B cell (primary cell): ENCODE data around the gene ANKRA2.

Experiments used
- EZH2 ChIP-seq: IDR thresholded peaks from 2 replicates; pipeline ENCODE4 v1.6.1; 2012; ENCODE audit warnings: borderline replicate concordance, low read depth, mild to moderate bottlenecking, moderate library complexity, low read length; ENCODE audit not compliant: insufficient read depth, poor library complexity, severe bottlenecking
- TF ChIP-seq, protein P1 (sequence below): fragments of 200-600 bp; IDR thresholded peaks from one replicate; pipeline ENCODE4 v1.8.0; 2022; ENCODE audit warnings: antibody characterized with exemption, mild to moderate bottlenecking

DNA sequence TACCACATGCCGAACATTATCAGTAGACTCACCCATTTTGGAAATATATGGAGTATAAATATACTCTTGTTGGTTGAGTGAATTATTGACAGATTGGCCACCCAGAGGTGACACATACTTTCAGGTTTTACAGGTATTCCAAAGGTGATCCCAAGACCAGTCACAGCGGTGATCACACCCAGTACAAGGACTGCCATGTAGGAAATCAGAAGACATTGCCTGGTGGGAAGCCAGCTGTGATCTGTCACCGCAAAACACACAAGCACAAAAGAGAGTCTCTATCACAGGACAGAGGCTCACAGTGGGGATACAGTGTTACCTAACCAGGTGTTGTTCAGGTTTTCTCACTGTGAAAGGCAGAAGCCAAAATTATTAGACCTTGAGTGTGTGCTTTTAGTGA is 51.4 kb downstream of the ANKRA2 start:
- TF ChIP-seq, protein P1, sequence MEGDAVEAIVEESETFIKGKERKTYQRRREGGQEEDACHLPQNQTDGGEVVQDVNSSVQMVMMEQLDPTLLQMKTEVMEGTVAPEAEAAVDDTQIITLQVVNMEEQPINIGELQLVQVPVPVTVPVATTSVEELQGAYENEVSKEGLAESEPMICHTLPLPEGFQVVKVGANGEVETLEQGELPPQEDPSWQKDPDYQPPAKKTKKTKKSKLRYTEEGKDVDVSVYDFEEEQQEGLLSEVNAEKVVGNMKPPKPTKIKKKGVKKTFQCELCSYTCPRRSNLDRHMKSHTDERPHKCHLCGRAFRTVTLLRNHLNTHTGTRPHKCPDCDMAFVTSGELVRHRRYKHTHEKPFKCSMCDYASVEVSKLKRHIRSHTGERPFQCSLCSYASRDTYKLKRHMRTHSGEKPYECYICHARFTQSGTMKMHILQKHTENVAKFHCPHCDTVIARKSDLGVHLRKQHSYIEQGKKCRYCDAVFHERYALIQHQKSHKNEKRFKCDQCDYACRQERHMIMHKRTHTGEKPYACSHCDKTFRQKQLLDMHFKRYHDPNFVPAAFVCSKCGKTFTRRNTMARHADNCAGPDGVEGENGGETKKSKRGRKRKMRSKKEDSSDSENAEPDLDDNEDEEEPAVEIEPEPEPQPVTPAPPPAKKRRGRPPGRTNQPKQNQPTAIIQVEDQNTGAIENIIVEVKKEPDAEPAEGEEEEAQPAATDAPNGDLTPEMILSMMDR: no peak
- no peak for TF ChIP-seq EZH2
